ENCODE results near the gene CCN5. TPM values are rescaled to one million over a fixed set of nuclear protein-coding genes. Genes with fewer than 3 reads are reported as not detected.

Gene CCN5
- total RNA-seq, 1 experiment from 2014 or later, result 0.20 TPM

DNA sequence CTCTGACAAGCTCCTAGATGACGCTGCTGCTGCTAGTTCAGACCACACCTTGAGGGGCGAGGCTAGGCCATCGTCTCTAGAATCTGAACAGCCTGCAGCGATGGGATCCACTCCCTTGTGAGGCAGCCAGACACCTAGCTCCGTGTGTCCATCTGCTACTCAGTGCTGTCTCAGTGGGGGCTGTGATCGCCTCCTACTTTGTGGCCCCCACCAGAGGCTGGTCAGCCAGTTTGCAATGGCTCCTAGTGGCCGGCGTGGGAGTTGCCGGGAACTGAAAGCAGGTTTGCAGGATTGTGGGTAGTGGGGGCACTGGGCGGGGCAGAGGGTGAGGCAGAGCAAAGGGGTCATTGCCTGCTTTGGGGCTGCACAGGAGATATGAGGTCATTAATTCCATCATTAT lies 2.8 kb downstream of the CCN5 start:
- no peak for DNase-seq
- Histone ChIP-seq H3K4me3 (no peak overlapping the region), H3K79me2 (ENCODE audit: low read depth) (no peaks in the 10 kb centered on the region), H3K9me3 (ENCODE audit: insufficient read depth, low read depth) (no peaks in the 10 kb centered on the region), H3K36me3 (ENCODE audit: low read depth) (no peaks in the 10 kb centered on the region), H3K27ac (no peak overlapping the region), H3K4me2 (no peak overlapping the region), H4K20me1 (ENCODE audit: insufficient read depth) (no peaks in the 10 kb centered on the region), H2AFZ (no peak overlapping the region), H3K27me3 (ENCODE audit: insufficient read depth, low read depth) (no peaks in the 10 kb centered on the region), H3F3A (ENCODE audit: insufficient read depth, low read depth) (peaks cover 32% of the 10 kb centered on the region), H3K9me2 (ENCODE audit: insufficient read depth) (no peaks in the 10 kb centered on the region), H3K4me1 (replicated peaks; ENCODE audit: insufficient read depth) (peaks cover 39% of the 10 kb centered on the region)
- intact Hi-C loops (cut with micrococcal nuclease; ENCODE audit: unreplicated experiment), result no loop called here
- no TSS peak for BruUV-seq (replicated peaks)
- no peak for TF ChIP-seq EZH2 (IDR thresholded peaks at IDR 0.05; ENCODE audit: low read depth)
- TF ChIP-seq, protein P1, sequence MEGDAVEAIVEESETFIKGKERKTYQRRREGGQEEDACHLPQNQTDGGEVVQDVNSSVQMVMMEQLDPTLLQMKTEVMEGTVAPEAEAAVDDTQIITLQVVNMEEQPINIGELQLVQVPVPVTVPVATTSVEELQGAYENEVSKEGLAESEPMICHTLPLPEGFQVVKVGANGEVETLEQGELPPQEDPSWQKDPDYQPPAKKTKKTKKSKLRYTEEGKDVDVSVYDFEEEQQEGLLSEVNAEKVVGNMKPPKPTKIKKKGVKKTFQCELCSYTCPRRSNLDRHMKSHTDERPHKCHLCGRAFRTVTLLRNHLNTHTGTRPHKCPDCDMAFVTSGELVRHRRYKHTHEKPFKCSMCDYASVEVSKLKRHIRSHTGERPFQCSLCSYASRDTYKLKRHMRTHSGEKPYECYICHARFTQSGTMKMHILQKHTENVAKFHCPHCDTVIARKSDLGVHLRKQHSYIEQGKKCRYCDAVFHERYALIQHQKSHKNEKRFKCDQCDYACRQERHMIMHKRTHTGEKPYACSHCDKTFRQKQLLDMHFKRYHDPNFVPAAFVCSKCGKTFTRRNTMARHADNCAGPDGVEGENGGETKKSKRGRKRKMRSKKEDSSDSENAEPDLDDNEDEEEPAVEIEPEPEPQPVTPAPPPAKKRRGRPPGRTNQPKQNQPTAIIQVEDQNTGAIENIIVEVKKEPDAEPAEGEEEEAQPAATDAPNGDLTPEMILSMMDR (conservative IDR thresholded peaks at IDR 0.05), result no peak; the same call in 1 of the 2 replicates
- ChIA-PET POLR2A (ENCODE audit: unreplicated experiment) (no interaction called here), CTCF (no interaction called here)

DNA sequence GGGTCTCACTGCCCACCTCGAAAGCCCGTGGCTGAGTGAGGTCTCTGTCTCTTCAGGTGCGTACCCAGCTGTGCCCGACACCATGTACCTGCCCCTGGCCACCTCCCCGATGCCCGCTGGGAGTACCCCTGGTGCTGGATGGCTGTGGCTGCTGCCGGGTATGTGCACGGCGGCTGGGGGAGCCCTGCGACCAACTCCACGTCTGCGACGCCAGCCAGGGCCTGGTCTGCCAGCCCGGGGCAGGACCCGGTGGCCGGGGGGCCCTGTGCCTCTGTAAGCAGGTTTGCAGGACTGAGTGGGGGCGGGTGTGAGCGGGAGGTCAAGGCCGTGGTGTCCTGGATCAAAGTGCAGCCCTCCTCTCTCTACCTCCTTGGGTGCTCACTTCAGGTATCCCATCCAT lies 4.7 kb downstream of the CCN5 start:
- H3F3A ChIP-seq (ENCODE audit: insufficient read depth, low read depth), result peaks cover 29% of the 10 kb centered on the region
- TF ChIP-seq, protein P1 (conservative IDR thresholded peaks at IDR 0.05), result no peak
- no peaks in the 10 kb centered on the region for H3K27me3 ChIP-seq (ENCODE audit: insufficient read depth, low read depth)
- ChIA-PET CTCF (no interaction called here), POLR2A (ENCODE audit: unreplicated experiment) (no interaction called here)
- no peak overlapping the region for H2AFZ ChIP-seq
- no peaks in the 10 kb centered on the region for H3K79me2 ChIP-seq (ENCODE audit: low read depth)
- H3K4me3 ChIP-seq, result no peak overlapping the region
- no peaks in the 10 kb centered on the region for H3K9me3 ChIP-seq (ENCODE audit: insufficient read depth, low read depth)
- 0 out of 2 replicates have a peak overlapping the region, but pooled peaks have one; percentile 40 for H3K27ac ChIP-seq
- no peaks in the 10 kb centered on the region for H4K20me1 ChIP-seq (ENCODE audit: insufficient read depth)
- no peak overlapping the region for H3K4me2 ChIP-seq
- no peaks in the 10 kb centered on the region for H3K36me3 ChIP-seq (ENCODE audit: low read depth)
- H3K9me2 ChIP-seq (ENCODE audit: insufficient read depth), result no peaks in the 10 kb centered on the region
- no TSS peak for BruUV-seq (replicated peaks)
- intact Hi-C loops (cut with micrococcal nuclease; ENCODE audit: unreplicated experiment), result no loop called here
- peaks cover 28% of the 10 kb centered on the region for H3K4me1 ChIP-seq (replicated peaks; ENCODE audit: insufficient read depth)
- DNase-seq, result no peak

DNA sequence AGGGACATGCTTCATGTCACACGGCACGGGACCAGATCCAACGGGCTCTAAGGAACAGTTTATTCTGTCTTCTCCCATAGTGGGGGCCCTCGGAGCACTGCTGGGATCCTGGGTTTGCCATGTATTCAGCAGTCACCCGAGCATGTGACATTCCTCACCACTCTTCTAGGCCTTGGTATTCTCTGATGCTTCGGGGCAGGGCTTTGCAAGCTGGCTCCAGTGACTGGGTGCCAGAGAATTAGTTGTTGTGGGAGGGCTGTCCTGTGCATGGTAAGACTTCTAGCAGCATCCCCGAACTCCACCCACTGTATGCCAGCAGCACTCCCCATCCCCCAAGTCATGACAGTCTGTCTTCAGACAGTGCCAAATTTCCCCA lies 5.4 kb downstream of the CCN5 start:
- Histone ChIP-seq H3K27me3 (ENCODE audit: insufficient read depth, low read depth) (no peaks in the 10 kb centered on the region), H2AFZ (no peak overlapping the region), H3K9me2 (ENCODE audit: insufficient read depth) (no peaks in the 10 kb centered on the region), H3K4me1 (replicated peaks; ENCODE audit: insufficient read depth) (peaks cover 22% of the 10 kb centered on the region), H3K4me2 (peak overlapping the region; percentile 17), H3K4me3 (no peak overlapping the region), H3K36me3 (ENCODE audit: low read depth) (no peaks in the 10 kb centered on the region), H3F3A (ENCODE audit: insufficient read depth, low read depth) (peaks cover 29% of the 10 kb centered on the region), H3K9me3 (ENCODE audit: insufficient read depth, low read depth) (no peaks in the 10 kb centered on the region), H3K79me2 (ENCODE audit: low read depth) (no peaks in the 10 kb centered on the region), H4K20me1 (ENCODE audit: insufficient read depth) (no peaks in the 10 kb centered on the region), H3K27ac (peak overlapping the region; percentile 40)
- POLR2A ChIA-PET (ENCODE audit: unreplicated experiment), result interaction anchor here (0.7 kb wide), 2 partner anchors 327 to 350 kb away, joined by 6 to 25 read pairs; no protein-coding TSS in a partner anchor
- DNase-seq, result peak; percentile 71 to 83
- TF ChIP-seq, protein P1 (conservative IDR thresholded peaks at IDR 0.05), result no peak
- no peak for TF ChIP-seq EZH2 (IDR thresholded peaks at IDR 0.05; ENCODE audit: low read depth)
- BruUV-seq (replicated peaks), result no TSS peak
- CTCF ChIA-PET, result interaction anchor here (0.6 to 1.2 kb wide), 3 partner anchors 9 to 313 kb away, joined by 3 to 4 read pairs (median 4); no protein-coding TSS in a partner anchor
- intact Hi-C loops (cut with micrococcal nuclease; ENCODE audit: unreplicated experiment), result no loop called here

Data from PC-9 (cell line).